IMR-90 (cell line): Measurements from ENCODE around the gene FKRP.

Source experiments
- CEBPB ChIP-seq: IDR thresholded peaks from 2 replicates; pipeline ENCODE4 v1.6.1; 2012; ENCODE audit warnings: low read depth, low read length, improper control_type of control experiment
- CHD1 ChIP-seq: IDR thresholded peaks from 2 replicates; pipeline ENCODE4 v1.6.1; 2012; ENCODE audit warnings: low read depth, low read length, improper control_type of control experiment
- CTCF ChIP-seq: conservative IDR thresholded peaks from 2 replicates; pipeline ENCODE4 v1.5.1; 2012; ENCODE audit warnings: mild to moderate bottlenecking, low read depth, low read length, improper control_type of control experiment
- MAFK ChIP-seq: IDR thresholded peaks from 2 replicates; pipeline ENCODE4 v1.6.1; 2012; ENCODE audit warnings: low read depth, low read length, improper control_type of control experiment
- MAZ ChIP-seq: IDR thresholded peaks from 2 replicates; pipeline ENCODE4 v1.6.1; 2012; ENCODE audit warnings: low read depth, mild to moderate bottlenecking, low read length, improper control_type of control experiment, moderate library complexity, borderline replicate concordance
- MXI1 ChIP-seq: IDR thresholded peaks from 2 replicates; pipeline ENCODE4 v1.6.1; 2012; ENCODE audit warnings: low read depth, mild to moderate bottlenecking, low read length, moderate library complexity, borderline replicate concordance
- POLR2A ChIP-seq: IDR thresholded peaks from 2 replicates; pipeline ENCODE4 v1.6.1; 2012; ENCODE audit warnings: mild to moderate bottlenecking, low read depth, low read length
- RAD21 ChIP-seq: IDR thresholded peaks from 2 replicates; pipeline ENCODE4 v1.6.1; 2012; ENCODE audit warnings: low read length, improper control_type of control experiment
- RCOR1 ChIP-seq: IDR thresholded peaks from 2 replicates; pipeline ENCODE4 v1.6.1; 2012; ENCODE audit warnings: mild to moderate bottlenecking, low read length, improper control_type of control experiment; ENCODE audit not compliant: insufficient replicate concordance
- RFX5 ChIP-seq: IDR thresholded peaks from 2 replicates; pipeline ENCODE4 v1.8.0; 2012; ENCODE audit warnings: low read depth, mild to moderate bottlenecking, low read length, moderate library complexity
- SMC3 ChIP-seq: fragments of 150-350 bp; IDR thresholded peaks from 2 replicates; pipeline ENCODE4 v1.6.1; 2016; ENCODE audit warnings: low read depth, mild to moderate bottlenecking, antibody characterized with exemption, low read length, moderate library complexity

- TF ChIP-seq CTCF: no peak
- TF ChIP-seq POLR2A: no peak
- TF ChIP-seq MAFK: no peak
- no peak for TF ChIP-seq MAZ
- TF ChIP-seq RAD21: no peak
- no peak for TF ChIP-seq MXI1
- TF ChIP-seq RCOR1: no peak
- no peak for TF ChIP-seq SMC3
- no peak for TF ChIP-seq CEBPB
- no peak for TF ChIP-seq RFX5
- no peak for TF ChIP-seq CHD1
Measured at GRCh38 chr19:46737761-46738171, 8.1 kb upstream of the FKRP start.
